ENCODE measurements around the gene KIAA0753.

Gene KIAA0753

DNA sequence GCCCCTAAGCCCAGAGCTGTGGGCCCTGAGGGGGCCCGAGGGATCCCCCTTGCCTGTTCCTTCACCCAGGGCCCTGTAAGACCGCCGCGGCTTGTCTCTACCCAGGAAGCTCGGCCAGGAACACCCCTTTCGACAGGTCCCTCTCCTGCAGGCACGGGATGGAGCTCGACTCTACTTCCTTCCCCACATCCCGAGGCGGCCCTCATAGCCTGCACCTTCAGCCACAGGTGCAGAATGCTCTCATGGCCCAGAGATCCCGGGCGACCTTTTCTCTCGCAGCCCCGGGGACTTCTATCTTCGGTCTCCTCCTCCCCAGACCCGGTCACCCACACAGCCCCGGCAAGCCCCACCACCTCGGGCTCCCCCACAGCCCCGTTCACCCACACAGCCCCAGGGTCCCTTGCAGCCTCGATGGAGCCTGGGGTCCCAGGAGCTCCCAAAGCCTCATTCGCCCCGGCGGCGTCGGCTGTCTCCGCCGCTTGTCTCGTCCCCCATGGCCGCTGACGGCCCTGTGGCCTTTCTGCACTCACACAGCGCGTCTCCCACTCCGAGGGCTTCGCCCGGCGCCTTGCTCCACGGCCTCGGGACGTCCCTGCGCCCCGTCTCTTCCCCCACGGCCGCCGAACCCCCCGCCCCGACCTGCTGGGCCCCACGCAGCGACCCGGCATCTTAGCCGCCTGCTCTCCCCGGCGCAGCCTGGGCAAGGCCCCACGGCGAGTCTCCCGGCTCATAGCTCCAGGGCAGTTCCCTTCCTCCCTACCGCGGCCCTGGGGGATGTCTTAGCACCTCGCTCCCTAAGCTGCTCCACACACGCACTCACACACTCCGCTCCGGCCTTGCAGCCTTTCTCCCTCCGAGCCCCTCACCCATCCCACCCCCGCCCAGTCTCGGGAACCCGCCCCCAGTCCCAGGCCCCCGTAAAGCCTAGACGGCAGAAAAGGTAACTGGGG, 650 bp downstream of the KIAA0753 start:
- peak; percentile 78 for DNase-seq

DNA sequence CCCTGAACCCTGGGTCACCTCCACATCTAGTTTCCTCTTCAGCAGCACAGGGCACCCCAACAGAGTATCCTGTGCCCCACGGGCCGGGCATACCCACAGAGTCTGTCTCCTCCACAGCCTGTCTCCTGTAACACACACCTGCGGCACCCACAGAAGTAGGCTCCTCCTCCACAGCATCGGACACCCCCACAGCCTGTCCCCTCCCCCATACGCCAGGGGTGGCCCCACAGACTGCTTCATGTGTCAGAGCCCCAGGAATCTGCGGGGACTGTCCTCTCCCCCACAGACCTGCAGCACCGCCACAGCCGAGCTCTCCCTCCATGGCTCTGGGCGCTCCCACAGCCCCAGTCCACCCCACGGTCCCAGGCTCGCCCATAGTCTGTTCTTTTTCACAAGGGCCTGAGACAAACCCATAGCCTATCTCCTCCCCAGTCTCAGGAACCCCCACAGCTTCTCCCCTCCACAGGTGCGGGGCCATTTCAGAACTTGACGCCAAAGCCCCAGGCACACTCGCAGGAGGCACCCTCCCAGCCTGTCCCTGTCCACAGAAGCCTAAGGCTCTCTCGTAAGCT, 1.4 kb downstream of the KIAA0753 start:
- DNase-seq = no peak

DNA sequence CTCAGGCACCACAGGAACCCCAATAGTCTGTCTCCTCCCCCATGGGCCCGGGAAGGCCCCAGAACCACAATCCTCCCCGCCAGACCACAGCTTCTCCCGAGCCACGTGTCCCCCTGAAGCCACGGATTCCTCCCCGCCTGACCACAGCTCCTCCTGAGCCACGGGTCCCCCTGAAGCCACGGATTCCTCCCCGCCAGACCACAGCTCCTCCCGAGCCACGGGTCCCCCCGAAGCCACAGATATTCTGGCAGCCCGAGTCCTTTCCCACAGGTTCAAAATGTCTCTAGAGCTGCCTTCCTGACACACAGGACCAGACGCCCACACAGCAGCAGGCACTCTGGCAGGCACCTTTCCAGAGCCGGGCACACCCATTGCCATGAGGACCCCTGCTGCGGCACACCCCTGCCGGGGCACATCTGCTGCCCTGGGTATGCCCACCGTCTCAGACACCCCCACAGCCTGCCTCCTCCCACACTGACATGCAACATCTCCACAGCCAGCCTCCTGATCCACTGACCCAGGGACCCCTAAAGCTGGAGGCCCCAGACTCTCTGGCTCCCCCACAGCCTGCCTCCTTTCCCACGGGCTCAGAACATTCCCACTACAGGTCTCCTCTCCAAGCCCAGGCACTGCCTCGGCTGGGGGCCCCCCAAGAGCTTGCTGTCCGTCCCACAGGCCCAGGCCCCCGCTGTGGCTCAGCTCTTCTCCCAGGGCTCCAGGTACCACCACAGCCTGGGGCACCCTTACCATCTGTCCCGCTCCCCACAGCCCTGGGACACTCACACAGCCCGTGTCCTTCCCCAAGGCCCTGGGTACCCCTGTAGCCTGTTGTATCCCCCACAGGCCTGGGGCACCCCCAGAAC, 2.2 kb downstream of the KIAA0753 start:
- DNase-seq = no peak

DNA sequence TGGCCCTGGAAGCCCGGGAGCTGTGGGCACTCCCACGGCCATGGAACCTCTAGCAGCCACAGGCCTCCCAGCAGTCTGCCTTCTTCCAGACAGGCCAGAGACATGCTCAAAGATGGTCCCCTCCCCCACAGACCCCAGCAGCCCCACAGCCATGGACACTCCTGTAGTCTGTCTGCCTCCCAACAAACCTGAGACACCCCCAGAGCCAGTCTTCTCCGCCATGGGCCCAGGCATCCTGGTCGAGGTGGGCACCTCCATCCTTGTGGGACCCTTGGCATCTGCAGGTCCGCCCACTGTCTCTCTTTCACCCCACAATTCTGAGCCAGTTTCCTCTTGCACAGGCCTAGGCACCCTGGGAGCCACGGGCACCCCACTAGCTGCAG, 3.1 kb downstream of the KIAA0753 start:
- DNase-seq = no peak

DNA sequence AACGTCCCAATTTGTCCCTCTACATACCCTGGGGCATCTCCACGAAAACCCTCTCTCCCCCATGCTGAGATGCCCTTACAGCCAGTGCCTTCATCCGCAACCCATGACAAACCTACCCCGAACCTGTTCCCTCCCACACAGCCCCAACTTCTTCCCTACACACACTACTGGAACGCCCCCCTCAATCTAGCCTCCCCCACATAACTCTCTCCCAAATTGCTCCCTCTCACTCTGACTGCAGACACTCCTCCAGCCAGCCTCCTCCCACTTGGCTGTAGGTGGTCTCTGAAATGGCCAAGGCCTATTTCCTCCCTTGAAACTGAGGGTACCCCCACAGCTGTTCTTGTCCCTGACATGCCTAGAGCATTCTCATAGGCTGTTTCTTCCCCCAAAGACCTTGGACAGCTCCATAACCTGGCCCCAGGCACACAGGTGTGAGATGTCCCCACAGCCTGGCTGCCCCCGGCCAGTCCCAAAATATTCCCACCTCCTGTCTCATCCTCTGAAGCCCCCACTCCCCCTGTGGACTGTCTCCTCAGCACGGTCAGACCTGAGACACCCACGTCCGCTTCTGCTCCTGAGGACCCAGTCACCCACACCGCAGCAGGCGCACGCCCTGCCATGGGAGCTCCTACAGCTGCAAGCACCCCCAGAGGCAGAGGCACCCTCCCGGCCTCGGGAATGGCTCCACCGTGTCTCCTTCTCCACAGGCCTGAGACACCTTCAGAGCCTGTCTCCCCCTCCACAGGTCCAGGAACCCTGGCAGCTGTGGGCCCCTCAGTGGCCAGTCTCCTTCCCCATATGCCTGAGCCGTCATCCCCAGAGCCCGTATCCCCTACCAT, 3.7 kb downstream of the KIAA0753 start:
- no peak for DNase-seq

DNA sequence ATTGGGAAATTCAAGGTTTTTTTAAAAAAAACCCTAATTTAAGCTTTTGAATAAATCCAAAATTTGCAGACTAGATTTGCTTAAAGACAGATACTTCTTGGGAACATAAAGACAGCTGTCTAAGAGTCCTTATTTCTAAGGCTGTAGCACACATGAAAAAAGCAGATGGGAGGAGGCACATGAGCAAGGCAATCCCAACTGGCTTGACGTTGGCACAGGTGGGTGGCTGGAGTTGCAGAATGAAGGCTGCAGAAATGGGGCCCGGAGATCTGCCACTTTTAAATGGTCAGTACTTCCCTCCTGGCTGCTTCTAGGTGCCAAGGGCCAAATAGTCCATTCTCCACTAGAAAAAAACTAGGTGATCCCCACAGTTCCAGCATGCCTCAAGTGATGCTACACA, 4.4 kb downstream of the KIAA0753 start:
- DNase-seq = no peak

DNA sequence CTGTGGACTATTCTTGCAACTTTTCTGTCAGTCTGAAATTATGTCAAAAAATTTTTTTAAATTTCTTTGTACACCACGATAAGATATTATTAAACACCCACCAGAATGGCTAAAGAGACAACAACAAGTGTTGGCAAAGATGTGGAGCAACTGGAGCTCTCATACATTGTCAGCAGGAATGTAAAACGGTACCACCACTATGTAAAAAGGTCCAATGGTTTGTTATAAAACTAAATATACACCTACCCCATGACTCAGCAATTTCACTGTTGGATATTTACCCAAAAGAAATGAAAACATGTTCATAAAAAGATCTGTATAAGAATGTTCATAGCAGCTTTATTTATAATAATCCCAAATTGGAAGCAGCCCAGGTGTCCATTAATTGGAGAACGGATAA, 7.2 kb downstream of the KIAA0753 start:
- no peak for DNase-seq

DNA sequence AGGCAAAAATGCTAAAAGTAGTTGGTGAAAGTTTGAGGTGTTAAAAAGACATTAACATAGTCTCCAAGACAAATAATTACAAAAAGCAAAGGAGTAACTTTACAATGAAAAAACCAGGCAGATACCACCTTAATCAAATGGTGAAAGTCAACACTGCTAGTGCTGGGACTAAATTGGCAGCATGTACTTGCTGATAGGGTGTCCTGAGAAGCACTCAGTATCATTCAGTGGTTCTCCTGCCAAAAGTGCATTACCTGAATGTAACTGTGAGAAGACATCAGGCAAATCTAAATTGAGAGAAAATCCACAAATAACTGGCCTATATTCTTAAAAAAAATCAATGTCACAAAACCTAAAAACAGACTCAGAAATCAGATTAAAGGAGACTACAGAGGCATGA, 8.0 kb downstream of the KIAA0753 start:
- no peak for DNase-seq

DNA sequence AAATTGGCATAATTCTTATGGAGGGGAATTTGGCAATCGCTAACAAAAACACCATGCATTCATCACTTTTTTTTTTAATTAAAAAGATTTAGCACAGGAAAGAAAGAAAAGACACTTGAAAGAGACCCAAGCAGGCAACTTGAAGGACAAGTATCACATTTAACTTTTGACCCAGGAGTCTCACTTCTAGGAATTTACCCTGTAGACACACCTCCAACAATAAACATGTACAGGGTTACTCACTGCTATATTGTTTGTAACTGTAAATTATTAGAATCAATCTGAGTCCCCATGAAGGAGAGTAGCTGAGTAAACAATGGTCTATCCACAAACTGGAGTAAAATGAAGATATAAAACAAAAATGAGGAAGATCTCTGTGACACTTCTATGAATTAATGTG, 10.1 kb downstream of the KIAA0753 start:
- no peak for DNase-seq

DNA sequence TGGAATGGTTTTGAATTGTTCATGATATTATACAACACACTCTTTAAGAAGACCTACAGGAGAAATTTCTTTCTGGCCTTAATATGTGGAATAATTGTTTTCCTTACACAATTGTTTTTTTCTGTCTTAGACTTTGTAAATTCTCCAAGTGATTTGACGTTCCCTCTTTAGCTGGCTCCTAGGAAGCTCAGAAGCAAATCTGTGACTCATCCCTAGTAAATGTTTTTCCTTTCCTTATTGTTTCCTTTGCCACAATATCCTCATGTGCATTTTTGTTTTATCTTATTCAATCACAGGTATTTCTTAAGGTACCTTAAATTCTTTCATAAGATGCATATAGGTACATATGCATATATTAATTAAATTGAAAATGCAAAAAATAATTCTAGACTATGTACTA, 13.5 kb downstream of the KIAA0753 start:
- DNase-seq = no peak

DNA sequence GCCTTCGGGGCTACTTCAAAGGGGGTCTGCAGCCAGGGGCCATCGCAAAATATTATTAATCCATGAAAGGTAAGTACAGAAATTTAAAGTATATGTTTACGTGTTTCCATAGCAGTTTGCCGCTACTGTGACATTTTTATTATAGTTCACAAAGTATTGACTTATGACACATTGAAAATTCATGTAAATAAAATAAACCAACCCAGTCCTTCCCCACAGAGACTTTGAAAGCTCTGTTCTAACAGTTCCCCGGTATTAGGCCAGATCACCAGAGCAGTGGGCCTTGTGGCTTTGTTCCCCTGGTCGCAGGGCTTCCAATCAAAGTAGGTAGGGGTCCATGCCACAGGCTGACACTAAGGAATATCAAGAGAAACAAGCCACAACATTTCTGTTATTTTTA, 13.9 kb downstream of the KIAA0753 start:
- DNase-seq = no peak

DNA sequence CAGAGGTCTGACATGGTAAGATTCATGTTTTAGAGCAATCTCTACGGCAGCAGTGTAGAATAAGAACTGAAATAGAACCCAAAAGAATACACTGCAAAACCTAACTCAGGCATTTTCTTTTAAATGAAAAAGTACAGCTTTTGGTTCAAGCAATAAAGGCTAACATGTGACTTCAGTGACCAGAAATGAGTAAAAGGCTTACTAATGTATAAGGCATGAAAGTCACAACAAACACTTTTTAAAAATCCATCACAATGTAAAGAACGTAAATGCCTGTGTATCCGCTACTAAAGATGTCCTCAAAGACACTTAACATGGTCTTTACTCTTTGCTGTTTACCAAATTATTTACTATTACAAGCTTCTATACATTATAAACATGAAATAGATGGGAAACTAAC, 16.6 kb downstream of the KIAA0753 start:
- DNase-seq = no peak

DNA sequence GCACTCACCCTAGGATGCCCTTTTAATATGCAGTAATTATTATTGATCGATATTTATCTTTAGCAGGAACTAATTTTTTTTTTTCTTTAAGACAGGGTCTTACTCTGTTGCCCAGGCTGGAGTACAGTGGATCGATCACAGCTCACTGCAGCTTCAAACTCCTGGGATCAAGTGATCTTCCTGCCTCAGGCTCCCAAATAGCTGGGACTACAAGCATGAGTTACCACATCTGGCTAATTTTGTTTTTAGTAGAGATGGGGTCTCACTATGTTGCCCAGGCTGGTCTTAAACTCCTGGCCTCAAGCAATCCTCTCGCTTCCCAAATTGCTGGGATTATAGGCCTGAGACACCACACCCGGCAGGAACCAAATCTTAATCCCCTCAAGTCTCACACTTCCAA, 29.3 kb downstream of the KIAA0753 start:
- no peak for DNase-seq

DNA sequence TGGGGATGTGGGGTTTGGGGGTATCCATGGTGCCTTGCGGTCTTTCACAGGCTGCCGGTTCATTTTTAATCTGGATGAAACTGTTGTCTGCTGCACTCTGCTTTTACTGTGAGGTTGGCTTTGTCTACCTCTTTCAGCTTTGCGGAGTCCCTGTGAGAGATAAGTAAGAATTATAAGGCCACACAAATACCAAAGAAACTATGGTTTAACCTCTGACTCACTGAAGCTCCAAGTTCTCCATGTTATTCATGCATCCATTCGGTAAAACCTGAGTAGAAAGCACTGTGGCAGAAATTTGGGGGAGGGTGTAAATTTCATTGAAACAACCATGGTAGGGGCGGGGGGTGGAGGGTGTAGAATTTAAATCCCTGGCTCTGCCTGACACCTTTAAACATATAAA, 30.5 kb downstream of the KIAA0753 start:
- DNase-seq = no peak

DNA sequence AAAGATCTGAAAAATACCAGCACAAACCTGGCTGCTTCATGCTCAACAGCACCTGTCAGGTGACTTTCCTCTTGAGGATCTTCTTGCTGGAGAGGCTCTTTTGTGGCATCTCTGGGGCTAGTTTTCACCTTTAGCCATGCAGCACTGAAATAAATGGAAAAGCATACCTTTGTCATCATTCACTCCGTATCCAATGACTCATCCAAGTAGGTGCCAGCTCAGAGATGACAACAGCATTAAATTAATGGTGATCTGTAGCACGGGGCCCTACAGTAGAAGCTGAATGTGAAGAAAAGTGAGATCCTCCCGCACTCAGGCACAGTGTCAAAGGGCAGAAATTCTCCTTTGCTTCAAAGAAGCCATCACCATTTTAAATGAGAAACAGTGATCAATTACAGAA, 32.2 kb downstream of the KIAA0753 start:
- DNase-seq = peak; percentile 53

DNA sequence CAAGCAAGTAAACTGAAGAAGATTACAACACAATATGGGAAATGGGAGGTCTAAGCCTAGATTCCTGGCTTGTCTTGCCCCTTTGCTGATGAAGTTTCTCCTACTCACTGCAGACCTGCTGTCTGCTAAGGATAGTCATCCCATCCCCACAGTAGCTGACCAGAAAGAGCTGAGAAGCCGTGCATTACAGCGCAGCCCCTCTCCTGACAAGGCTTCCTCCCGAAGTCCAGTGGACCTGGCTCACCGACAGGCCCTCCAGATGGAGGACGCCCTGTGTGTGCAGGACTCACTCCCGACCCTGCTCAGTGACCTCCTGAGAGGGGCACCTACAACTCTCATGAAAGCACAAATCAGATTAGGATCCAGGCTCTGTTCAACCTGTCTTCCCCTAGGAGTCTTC, 35.4 kb downstream of the KIAA0753 start:
- DNase-seq = no peak

DNA sequence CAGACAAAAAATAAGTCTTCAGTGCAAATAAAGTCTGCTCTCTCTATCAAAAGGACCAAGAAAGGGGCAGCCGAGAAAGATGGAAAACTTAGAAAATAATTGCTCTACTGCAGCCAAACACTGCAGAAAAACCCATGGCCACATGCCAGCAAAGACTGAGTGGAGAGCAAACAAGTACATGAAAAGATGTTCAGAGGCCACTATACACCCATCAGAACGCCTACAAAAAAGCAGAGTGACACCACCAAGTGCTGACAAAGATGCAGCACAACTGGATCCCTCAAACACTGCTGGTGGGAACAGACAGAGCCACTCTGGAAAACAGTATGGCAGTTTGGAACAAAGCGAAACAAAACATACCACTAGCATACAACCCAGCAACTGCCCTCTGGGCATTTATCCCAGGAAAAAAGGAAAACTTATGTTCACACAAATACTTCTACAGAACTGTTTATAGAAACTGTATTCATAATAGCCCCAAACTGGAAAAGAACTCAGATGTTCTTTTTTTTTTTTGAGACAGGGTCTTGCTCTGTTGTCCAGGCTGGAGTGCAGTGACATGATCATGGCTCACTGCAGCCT, 36.7 kb downstream of the KIAA0753 start:
- peak; percentile 22 for DNase-seq

DNA sequence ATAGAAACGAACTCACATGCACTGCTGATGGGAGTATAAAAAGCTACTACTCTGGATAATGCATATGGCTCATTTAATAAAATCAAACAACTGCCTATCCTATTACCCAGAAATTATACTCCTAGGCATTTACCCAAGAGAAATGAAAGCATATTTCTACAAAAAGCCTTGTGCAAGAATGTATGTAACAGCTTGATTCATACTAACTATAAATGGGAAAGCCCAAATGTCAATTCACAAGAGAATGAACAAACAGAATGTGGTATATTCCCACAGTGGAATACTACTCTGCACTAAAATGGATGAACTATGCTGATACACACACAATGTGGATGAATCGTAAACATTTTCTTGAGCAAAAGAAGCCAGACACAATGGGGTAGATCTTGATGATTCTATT, 38.4 kb downstream of the KIAA0753 start:
- no peak for DNase-seq

DNA sequence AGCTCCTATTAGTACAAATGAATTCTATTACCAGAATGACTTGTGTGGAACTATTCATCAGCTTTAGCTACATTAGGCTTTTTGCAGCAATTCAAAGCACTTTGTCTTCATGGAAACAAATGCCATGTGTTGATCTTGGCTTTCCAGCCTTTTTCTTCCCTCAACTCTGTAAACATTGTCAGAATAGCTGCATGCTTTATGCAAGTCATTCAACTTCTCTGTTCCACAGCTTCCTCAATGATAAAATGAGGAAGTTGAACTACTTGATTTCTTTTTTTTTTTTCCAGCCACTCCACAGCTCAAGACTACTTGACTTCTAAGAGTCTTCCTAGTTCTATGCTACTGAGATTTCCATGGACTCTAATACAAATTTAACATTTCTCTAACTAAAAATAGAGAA, 41.1 kb downstream of the KIAA0753 start:
- DNase-seq = peak; percentile 55

DNA sequence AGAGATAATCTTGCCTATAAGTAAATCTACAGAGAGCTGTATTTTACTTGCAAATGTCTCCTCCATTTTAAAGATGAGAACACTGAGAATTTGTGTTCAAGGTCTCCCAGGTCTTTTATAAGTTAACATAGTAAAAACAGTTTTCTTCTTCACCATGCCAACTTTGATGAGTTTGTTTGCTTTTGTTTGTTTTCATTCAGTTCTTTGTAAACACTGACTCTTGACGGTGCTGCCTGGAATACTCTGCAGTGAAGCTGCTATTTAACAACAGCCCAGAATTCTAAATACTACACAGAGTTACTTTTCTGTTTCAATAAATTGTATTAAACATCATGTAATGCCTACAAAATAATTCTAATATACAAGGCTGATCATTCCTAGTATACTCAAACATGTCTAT, 42.8 kb downstream of the KIAA0753 start:
- DNase-seq = peak; percentile 44

DNA sequence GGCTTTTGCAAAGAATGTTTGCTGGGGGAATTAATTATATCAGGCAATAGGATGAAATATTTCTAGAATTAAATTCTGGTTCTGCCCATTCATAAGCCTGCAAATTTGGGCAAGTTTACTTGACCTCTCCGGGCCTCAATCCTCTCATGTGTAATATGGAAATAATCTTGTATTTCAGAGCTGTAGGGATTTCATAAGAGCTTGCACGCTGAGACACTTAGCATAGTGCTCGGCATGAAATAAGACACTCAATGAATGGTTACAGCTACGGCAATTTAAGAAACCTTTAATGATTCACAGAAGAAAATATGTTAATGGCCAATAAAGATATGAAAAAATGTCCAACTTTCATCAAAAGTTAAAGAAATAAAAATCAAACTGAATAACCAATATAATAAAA, 43.6 kb downstream of the KIAA0753 start:
- no peak for DNase-seq

DNA sequence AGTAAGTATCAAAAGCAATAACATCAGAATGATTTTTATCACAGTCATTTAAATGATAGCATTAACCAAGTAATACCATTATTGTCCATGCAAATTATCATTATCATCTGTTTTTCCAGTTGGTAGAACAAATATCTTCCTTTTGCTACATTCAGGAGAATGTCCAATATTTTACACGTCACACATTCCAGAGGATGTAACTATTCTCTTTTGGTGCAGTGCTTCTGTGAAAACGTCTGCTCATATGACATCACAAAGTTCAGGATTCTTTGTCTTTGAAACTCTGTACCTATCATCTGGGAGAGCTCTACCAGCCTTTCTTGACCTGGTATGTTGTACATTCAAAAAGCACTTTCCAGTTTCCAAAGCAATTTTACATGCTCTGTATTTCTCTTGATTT, 44.0 kb downstream of the KIAA0753 start:
- no peak for DNase-seq
